HepG2 (cell line): Measurements from ENCODE around the gene MRPL50. TPM values are rescaled to one million over a fixed set of nuclear protein-coding genes. Genes with fewer than 3 reads are reported as not detected.

Experiments used
- GPN1 ChIP-seq: sonication (generic); formaldehyde crosslinking; IDR thresholded peaks from 2 replicates; pipeline ENCODE4 v1.5.1; 2020; ENCODE audit warnings: missing genetic modification reagents, borderline replicate concordance
- KAT8 ChIP-seq: IDR thresholded peaks from 2 replicates; pipeline ENCODE4 v1.6.1; 2016; ENCODE audit warnings: missing genetic modification reagents, missing compliant biosample characterization
- MYNN ChIP-seq: sonication (generic); formaldehyde crosslinking; IDR thresholded peaks from 2 replicates; pipeline ENCODE4 v1.4.0; 2020; ENCODE audit warnings: mild to moderate bottlenecking, low read depth, missing genetic modification reagents
- PITX1 ChIP-seq: sonication (generic); formaldehyde crosslinking; IDR thresholded peaks from 2 replicates; pipeline ENCODE4 v1.5.1; 2020; ENCODE audit warnings: mild to moderate bottlenecking, missing genetic modification reagents
- POLR2A ChIP-seq, 2 experiments: IDR thresholded peaks; 2 replicates each; pipeline ENCODE4 v1.6.1; 2011; ENCODE audit warnings: low read depth in 2 of 2, low read length in 2 of 2, mild to moderate bottlenecking in 1 of 2, moderate library complexity in 1 of 2; ENCODE audit not compliant: insufficient read depth in 1 of 2
- PRDM15 ChIP-seq: sonication (generic); formaldehyde crosslinking; IDR thresholded peaks from 2 replicates; pipeline ENCODE4 v1.4.0; 2020; ENCODE audit warnings: missing genetic modification reagents
- SMARCC2 ChIP-seq: fragments of 450-650 bp; IDR thresholded peaks from 2 replicates; pipeline ENCODE4 v1.6.1; 2017; ENCODE audit warnings: antibody characterized with exemption, mild to moderate bottlenecking
- ZFP1 ChIP-seq: IDR thresholded peaks from 2 replicates; pipeline ENCODE4 v1.6.1; 2016
- ZKSCAN1 ChIP-seq: fragments of 150-350 bp; IDR thresholded peaks from 2 replicates; pipeline ENCODE4 v1.6.1; 2014; ENCODE audit warnings: low read length
- ZNF333 ChIP-seq: sonication (generic); formaldehyde crosslinking; IDR thresholded peaks from 2 replicates; pipeline ENCODE4 v1.4.0; 2020; ENCODE audit warnings: mild to moderate bottlenecking, missing genetic modification reagents, borderline replicate concordance
- ZNF513 ChIP-seq: sonication (generic); formaldehyde crosslinking; conservative IDR thresholded peaks from 2 replicates; pipeline ENCODE4 v1.5.0; 2020; ENCODE audit warnings: missing genetic modification reagents
- ZNF75D ChIP-seq: sonication (generic); formaldehyde crosslinking; IDR thresholded peaks from 2 replicates; pipeline ENCODE4 v1.8.1; 2023; ENCODE audit warnings: missing genetic modification reagents, mild to moderate bottlenecking, borderline replicate concordance
- ZSCAN25 ChIP-seq: sonication (generic); formaldehyde crosslinking; IDR thresholded peaks from 2 replicates; pipeline ENCODE4 v1.8.0; 2022; ENCODE audit warnings: mild to moderate bottlenecking, missing genetic modification reagents
- polyA plus RNA-seq, 8 experiments: library from polyadenylated mRNA; depleted of rRNA in 3 of 8; stranded (reverse) in 7 of 8; unstranded in 1 of 8; fragments of >200 nt; fragmentation: Illumina TruSeq in 4 of 8; extraction: Trizol in 4 of 8; gene quantifications; 2 replicates each; pipeline versions ENCODE4 v1.2.1 to v1.2.3, GENCODE V29; 2011 to 2016; ENCODE audit warnings: low read depth in 4 of 8, missing spikeins in 1 of 8, mixed read lengths in 1 of 8; ENCODE audit not compliant: insufficient read depth in 1 of 8
- total RNA-seq, 5 experiments: library from RNA; depleted of rRNA; stranded (reverse); fragments of >200 nt; fragmentation: Illumina TruSeq; extraction: Trizol; gene quantifications; 2 replicates each; pipeline ENCODE4 v1.2.3, GENCODE V29; 2016; ENCODE audit warnings: low read depth in 1 of 5
- TF ChIP-seq, protein P1 (sequence below), 2 experiments: fragments of 450-650 bp in 1 of 2; sonication (generic) in 1 of 2; formaldehyde crosslinking in 1 of 2; IDR thresholded peaks; 2 replicates each; pipeline versions ENCODE4 v1.6.1 to v1.8.0; 2016 to 2022; ENCODE audit warnings: antibody characterized with exemption in 1 of 2, mild to moderate bottlenecking in 1 of 2, missing genetic modification reagents in 1 of 2

The MRPL50 gene
- total and polyA plus RNA-seq, 2 of the 13 experiments (the other 11 are each of a cell fraction or from before 2014, with no cell fraction given): 37.1 to 70.0 TPM

DNA sequence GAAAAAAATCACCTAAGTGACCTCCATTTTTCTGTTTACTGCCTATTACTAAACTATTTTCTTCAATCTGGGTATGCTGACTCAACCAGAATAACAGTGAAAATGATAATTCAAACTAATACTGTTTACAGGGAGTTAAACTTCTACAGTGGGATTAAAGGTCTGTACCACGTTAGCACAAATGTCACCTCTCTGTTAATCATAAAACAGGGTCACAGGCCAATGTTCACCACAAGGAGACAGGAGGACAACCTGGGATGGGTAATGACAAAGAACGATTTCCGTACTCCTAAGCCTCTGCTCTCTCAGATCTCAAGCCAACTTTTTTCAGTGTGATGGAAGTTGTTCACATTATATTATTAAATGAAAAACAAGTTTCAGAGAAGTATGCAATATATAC lies 34.8 kb upstream of the MRPL50 start (continued):
- TF ChIP-seq PRDM15 (CRISPR knock-in tag): no peak
- no peak; the same call in 1 of the 2 replicates for TF ChIP-seq ZSCAN25 (CRISPR knock-in tag)
- peak; percentile 86; the same call in 1 of the 2 replicates for TF ChIP-seq ZFP1 (CRISPR knock-in tag)
- TF ChIP-seq, protein P1, sequence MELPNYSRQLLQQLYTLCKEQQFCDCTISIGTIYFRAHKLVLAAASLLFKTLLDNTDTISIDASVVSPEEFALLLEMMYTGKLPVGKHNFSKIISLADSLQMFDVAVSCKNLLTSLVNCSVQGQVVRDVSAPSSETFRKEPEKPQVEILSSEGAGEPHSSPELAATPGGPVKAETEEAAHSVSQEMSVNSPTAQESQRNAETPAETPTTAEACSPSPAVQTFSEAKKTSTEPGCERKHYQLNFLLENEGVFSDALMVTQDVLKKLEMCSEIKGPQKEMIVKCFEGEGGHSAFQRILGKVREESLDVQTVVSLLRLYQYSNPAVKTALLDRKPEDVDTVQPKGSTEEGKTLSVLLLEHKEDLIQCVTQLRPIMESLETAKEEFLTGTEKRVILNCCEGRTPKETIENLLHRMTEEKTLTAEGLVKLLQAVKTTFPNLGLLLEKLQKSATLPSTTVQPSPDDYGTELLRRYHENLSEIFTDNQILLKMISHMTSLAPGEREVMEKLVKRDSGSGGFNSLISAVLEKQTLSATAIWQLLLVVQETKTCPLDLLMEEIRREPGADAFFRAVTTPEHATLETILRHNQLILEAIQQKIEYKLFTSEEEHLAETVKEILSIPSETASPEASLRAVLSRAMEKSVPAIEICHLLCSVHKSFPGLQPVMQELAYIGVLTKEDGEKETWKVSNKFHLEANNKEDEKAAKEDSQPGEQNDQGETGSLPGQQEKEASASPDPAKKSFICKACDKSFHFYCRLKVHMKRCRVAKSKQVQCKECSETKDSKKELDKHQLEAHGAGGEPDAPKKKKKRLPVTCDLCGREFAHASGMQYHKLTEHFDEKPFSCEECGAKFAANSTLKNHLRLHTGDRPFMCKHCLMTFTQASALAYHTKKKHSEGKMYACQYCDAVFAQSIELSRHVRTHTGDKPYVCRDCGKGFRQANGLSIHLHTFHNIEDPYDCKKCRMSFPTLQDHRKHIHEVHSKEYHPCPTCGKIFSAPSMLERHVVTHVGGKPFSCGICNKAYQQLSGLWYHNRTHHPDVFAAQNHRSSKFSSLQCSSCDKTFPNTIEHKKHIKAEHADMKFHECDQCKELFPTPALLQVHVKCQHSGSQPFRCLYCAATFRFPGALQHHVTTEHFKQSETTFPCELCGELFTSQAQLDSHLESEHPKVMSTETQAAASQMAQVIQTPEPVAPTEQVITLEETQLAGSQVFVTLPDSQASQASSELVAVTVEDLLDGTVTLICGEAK (IDR thresholded peaks at IDR 0.05): no peak
- TF ChIP-seq, protein P1 (CRISPR knock-in tag; IDR thresholded peaks at IDR 0.05): no peak; the same call in 1 of the 2 replicates
- TF ChIP-seq POLR2A (IDR thresholded peaks at IDR 0.05; ENCODE audit: insufficient read depth in 1 of 2, low read depth in 2 of 2, low read length in 2 of 2): peak in 1 of 2 experiments; percentile 56; a peak in 2 of 4 replicates
- TF ChIP-seq ZNF75D (CRISPR knock-in tag): no peak
- TF ChIP-seq ZNF333 (CRISPR knock-in tag): no peak
- TF ChIP-seq ZNF513 (CRISPR knock-in tag): no peak
- no peak for TF ChIP-seq MYNN (CRISPR knock-in tag)
- TF ChIP-seq GPN1 (CRISPR knock-in tag): no peak
- TF ChIP-seq PITX1: peak; percentile 98
- TF ChIP-seq SMARCC2: no peak
- peak; percentile 75 for TF ChIP-seq KAT8 (CRISPR knock-in tag)
- no peak for TF ChIP-seq ZKSCAN1
